ENCODE results near the gene KANK2. TPM values are rescaled to one million over a fixed set of nuclear protein-coding genes. Genes with fewer than 3 reads are reported as not detected.

The KANK2 gene
- total and polyA plus RNA-seq, 2 of the 4 experiments (the other 2 are of a cell fraction) = 104 to 176 TPM

GRCh38 chr19:11198769-11199424, 1.6 kb upstream of the KANK2 start:
- H2AK9ac ChIP-seq (replicated peaks; ENCODE audit: low read depth, low read length, poor library complexity) = peak overlapping the region; percentile 89
- H3K4ac ChIP-seq (ENCODE audit: low read depth, low read length) = peak overlapping the region; percentile 72; the same call in 1 of the 2 replicates
- ATAC-seq (ENCODE audit: low read depth) (no peak), DNase-seq (no peak)
- peaks cover 27% of the 10 kb centered on the region for H3K4me1 ChIP-seq (ENCODE audit: control insufficient read depth, insufficient read depth, low read length)
- dilution Hi-C loops (cut with HindIII; ENCODE audit: low sequenced_read_pairs, unreplicated experiment) = no loop called here
- no peak overlapping the region for H3K4me2 ChIP-seq (ENCODE audit: low read depth, low read length)
- intact Hi-C loops (cut with micrococcal nuclease) = no loop called here
- no peak overlapping the region for H3K9ac ChIP-seq (ENCODE audit: low read depth, low read length)
- H3K79me1 ChIP-seq (ENCODE audit: low read depth in 1 of 2, low read length in 2 of 2) = peaks cover 24 to 53% of the 10 kb centered on the region in 2 experiments
- H3K9me1 ChIP-seq (ENCODE audit: insufficient read depth, low read length) = peaks cover 16% of the 10 kb centered on the region
- ChIA-PET POLR2A (ENCODE audit: unreplicated experiment) (no interaction called here), CTCF (interaction anchor here (0.7 kb wide), 1 partner anchor 73 kb away, joined by 6 read pairs; no protein-coding TSS in a partner anchor)
- H3K18ac ChIP-seq (ENCODE audit: low read depth, low read length) = no peak overlapping the region
- H3K14ac ChIP-seq (replicated peaks; ENCODE audit: low read depth, low read length) = peak overlapping the region; percentile 65; the same call in 1 of the 2 replicates
- peaks cover 5% of the 10 kb centered on the region; the same call in 1 of the 2 replicates for H4K20me1 ChIP-seq (ENCODE audit: insufficient read depth, low read length)
- TF ChIP-seq FOS (IDR thresholded peaks at IDR 0.05; ENCODE audit: low read depth, low read length) (no peak), RCOR1 (IDR thresholded peaks at IDR 0.05; ENCODE audit: insufficient replicate concordance, low read length) (no peak), USF2 (IDR thresholded peaks at IDR 0.05; ENCODE audit: low read depth, low read length) (peak; percentile 66), MAFK (IDR thresholded peaks at IDR 0.05; ENCODE audit: low read depth, low read length) (no peak), RAD21 (IDR thresholded peaks at IDR 0.05; ENCODE audit: low read length) (no peak), ELK1 (IDR thresholded peaks at IDR 0.05; ENCODE audit: borderline replicate concordance, low read depth, low read length) (no peak)
- no peak overlapping the region for H3K27ac ChIP-seq (ENCODE audit: insufficient read depth, low read length)
- H3K56ac ChIP-seq (ENCODE audit: extremely low read depth, insufficient read depth, low read length) = no peak overlapping the region
- BruUV-seq (replicated peaks) = no TSS peak
- in situ Hi-C loops (cut with MboI; ENCODE audit: low sequenced_read_pairs) = no loop called here
- no peaks in the 10 kb centered on the region for H3K9me3 ChIP-seq (ENCODE audit: control insufficient read depth, insufficient read depth, low read length)
- no peak overlapping the region for H3K4me3 ChIP-seq (ENCODE audit: insufficient read depth, low read depth, low read length)
- H2BK5ac ChIP-seq (ENCODE audit: low read depth, low read length, poor library complexity, severe bottlenecking) = no peak overlapping the region
- H2BK120ac ChIP-seq (ENCODE audit: low read depth, low read length) = peak overlapping the region; percentile 57
- H4K5ac ChIP-seq (ENCODE audit: low read depth, low read length) = no peak overlapping the region
- H2BK15ac ChIP-seq (ENCODE audit: low read depth, low read length) = peak overlapping the region; percentile 60; the same call in 1 of the 3 replicates
- no peaks in the 10 kb centered on the region for H3K27me3 ChIP-seq (ENCODE audit: control insufficient read depth, insufficient read depth, low read length)
- H2BK20ac ChIP-seq (ENCODE audit: low read depth, low read length) = 0 out of 2 replicates have a peak overlapping the region, but pooled peaks have one; percentile 30
- H4K8ac ChIP-seq (ENCODE audit: low read depth in 2 of 2, low read length in 2 of 2) = peak overlapping the region in 1 of 2 experiments; percentile 4; a peak in 1 of 4 replicates
- peak overlapping the region; percentile 39 for H4K91ac ChIP-seq (ENCODE audit: insufficient read depth, low read depth, low read length)
- no peak overlapping the region for H2AFZ ChIP-seq (replicated peaks; ENCODE audit: low read length, poor library complexity)
- H3K36me3 ChIP-seq (ENCODE audit: control insufficient read depth, insufficient read depth, low read length) = peaks cover 18% of the 10 kb centered on the region
- H3K23ac ChIP-seq (ENCODE audit: low read depth, low read length) = peak overlapping the region; percentile 76; the same call in 1 of the 2 replicates
- WGBS, 2 experiments (ENCODE audit: extremely low coverage in 2 of 2, insufficient read length in 1 of 2) = 76% methylated on average over 4 of the region's 7 CpGs; no CpG with 5 or more reads in 1 of the 2 experiments
- peak overlapping the region; percentile 86; the same call in 1 of the 2 replicates for H2AK5ac ChIP-seq (ENCODE audit: low read depth, low read length)

Measured in IMR-90 (cell line).